Measurements from ENCODE around the gene LHPP. TPM values are rescaled to one million over a fixed set of nuclear protein-coding genes. Genes with fewer than 3 reads are reported as not detected.

Gene LHPP
- total RNA-seq, 1 donor from 2014 or later = 18.8 TPM

DNA sequence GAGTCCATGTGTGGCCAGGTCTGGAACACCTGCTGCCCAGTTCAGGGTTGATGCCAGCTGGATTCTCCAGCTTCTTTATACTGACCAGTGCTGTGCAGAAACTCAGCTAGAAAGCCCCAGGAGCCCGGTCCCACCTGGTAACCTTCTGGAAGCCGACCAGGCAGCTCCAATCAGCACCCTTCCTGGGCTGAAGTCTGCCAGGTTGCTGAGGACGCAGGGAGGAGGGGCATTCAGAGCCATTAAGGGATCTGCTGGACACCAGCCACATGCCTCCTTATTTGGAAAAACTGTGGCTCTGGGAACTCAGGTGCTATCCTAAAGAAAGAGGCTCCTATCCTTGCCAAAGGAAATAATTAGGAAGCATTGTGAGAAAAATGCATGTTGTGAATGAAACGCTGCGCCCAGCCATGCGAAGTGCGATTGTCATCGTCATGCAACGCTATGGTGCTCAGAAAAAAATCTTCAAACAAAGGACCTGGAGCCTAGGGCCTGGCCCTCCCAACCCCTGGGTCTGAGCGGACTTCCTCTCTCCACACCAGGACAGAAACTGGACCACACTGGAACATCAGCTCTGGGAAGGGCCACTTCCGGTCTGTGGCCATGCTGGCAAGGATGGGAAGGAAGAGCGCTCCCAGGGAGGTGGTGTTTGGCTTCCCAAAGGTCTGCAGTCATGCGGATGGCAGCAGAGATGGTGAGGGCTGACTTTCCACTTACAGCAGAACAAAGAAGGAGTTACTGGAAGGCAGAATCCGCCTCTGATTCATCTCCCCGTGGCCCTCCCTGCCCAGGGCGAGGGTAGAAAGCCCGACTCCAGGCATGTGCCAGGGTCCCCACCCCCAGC is 192.4 kb downstream of the LHPP start:
- no peak for DNase-seq (ENCODE audit: extremely low spot score, unreplicated experiment)
- Mint-ChIP-seq H3K4me1 (ENCODE audit: unreplicated experiment) (peaks cover 3% of the 10 kb centered on the region), H3K9me3 (ENCODE audit: unreplicated experiment) (no peaks in the 10 kb centered on the region)

DNA sequence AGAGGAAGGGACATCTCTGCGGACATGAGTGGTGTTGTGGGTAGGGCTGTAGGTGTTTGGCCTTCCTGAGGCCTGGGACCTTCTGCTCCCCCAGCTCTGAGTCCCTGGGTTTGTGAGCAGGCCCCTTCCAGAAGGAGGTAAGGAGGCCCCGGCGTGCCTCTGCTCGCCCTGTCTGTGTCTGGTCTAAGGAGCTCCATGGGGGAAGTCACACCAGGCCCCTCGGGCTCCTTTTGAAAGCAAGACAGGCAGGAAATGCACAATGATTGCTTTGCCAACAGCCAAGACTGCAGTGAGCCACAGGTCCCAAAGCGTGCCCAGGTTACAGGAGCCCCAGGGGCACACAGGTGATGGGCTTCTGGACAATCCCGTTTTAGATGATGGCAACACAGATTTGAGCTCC is 193.1 kb downstream of the LHPP start:
- Mint-ChIP-seq H3K9me3 (ENCODE audit: unreplicated experiment) (no peaks in the 10 kb centered on the region), H3K4me3 (ENCODE audit: unreplicated experiment) (no peak overlapping the region), H3K36me3 (ENCODE audit: unreplicated experiment) (no peaks in the 10 kb centered on the region), H3K4me1 (ENCODE audit: unreplicated experiment) (peaks cover 2% of the 10 kb centered on the region), H3K27ac (ENCODE audit: unreplicated experiment) (no peak overlapping the region), H3K27me3 (ENCODE audit: unreplicated experiment) (no peaks in the 10 kb centered on the region)
- TF ChIP-seq, protein P1, sequence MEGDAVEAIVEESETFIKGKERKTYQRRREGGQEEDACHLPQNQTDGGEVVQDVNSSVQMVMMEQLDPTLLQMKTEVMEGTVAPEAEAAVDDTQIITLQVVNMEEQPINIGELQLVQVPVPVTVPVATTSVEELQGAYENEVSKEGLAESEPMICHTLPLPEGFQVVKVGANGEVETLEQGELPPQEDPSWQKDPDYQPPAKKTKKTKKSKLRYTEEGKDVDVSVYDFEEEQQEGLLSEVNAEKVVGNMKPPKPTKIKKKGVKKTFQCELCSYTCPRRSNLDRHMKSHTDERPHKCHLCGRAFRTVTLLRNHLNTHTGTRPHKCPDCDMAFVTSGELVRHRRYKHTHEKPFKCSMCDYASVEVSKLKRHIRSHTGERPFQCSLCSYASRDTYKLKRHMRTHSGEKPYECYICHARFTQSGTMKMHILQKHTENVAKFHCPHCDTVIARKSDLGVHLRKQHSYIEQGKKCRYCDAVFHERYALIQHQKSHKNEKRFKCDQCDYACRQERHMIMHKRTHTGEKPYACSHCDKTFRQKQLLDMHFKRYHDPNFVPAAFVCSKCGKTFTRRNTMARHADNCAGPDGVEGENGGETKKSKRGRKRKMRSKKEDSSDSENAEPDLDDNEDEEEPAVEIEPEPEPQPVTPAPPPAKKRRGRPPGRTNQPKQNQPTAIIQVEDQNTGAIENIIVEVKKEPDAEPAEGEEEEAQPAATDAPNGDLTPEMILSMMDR (IDR thresholded peaks at IDR 0.05) = no peak
- no peak for DNase-seq (ENCODE audit: extremely low spot score, unreplicated experiment)

More for the DNA sequence above, 192.4 kb downstream of the LHPP start:
- H3K27me3 Mint-ChIP-seq (ENCODE audit: unreplicated experiment) = no peaks in the 10 kb centered on the region
- no peak overlapping the region for H3K4me3 Mint-ChIP-seq (ENCODE audit: unreplicated experiment)
- no peak overlapping the region for H3K27ac Mint-ChIP-seq (ENCODE audit: unreplicated experiment)
- H3K36me3 Mint-ChIP-seq (ENCODE audit: unreplicated experiment) = no peaks in the 10 kb centered on the region
- TF ChIP-seq, protein P1 (IDR thresholded peaks at IDR 0.05) = no peak

DNA sequence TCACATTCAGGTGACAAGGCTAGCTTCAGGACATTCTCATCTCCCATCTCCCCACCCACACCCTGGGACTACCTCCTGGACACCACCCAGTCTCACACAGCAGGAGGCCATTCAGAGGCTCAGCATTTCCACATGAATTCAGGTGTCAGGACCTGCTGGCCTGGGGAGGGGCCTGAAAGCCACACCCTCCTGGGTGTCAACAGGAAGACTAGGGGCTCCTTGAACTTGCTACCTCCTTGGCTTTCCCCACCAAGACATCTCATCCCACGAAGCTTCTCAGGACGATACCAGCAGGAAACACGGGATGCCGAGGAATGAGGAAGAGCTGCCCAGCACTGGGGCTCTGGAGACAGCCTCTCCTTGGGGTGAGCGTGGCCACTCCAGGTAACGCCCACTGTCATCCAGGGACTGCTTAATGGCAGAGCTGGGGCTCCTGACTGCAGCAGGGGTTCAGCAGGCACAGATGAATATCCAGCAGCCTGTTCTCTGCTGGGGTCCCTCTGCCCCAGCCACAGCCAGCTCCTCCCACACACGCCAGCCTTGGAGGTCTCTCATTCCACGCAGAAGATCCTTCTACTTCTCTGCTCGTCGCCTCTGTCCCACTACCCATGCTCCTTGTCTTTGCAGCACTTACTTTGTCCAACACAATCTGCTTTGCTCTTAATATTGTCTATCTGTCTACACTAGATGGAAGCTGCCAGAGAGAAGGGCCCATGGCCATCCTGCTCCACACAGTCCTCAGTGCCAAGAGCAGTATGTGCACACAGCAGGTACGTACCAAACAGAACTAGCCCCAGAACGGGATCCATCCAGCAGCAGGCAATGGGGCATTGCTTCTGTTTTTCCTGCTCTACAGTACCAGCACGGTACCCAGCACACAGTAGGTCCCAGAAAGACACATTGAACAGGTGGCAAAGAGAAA is 193.8 kb downstream of the LHPP start:
- TF ChIP-seq, protein P1 (IDR thresholded peaks at IDR 0.05) = no peak
- H3K9me3 Mint-ChIP-seq (ENCODE audit: unreplicated experiment) = no peaks in the 10 kb centered on the region
- peaks cover 2% of the 10 kb centered on the region for H3K4me1 Mint-ChIP-seq (ENCODE audit: unreplicated experiment)
- H3K27ac Mint-ChIP-seq (ENCODE audit: unreplicated experiment) = no peak overlapping the region
- H3K27me3 Mint-ChIP-seq (ENCODE audit: unreplicated experiment) = no peaks in the 10 kb centered on the region
- no peak overlapping the region for H3K4me3 Mint-ChIP-seq (ENCODE audit: unreplicated experiment)
- DNase-seq (ENCODE audit: extremely low spot score, unreplicated experiment) = no peak
- H3K36me3 Mint-ChIP-seq (ENCODE audit: unreplicated experiment) = peaks cover 3% of the 10 kb centered on the region

DNA sequence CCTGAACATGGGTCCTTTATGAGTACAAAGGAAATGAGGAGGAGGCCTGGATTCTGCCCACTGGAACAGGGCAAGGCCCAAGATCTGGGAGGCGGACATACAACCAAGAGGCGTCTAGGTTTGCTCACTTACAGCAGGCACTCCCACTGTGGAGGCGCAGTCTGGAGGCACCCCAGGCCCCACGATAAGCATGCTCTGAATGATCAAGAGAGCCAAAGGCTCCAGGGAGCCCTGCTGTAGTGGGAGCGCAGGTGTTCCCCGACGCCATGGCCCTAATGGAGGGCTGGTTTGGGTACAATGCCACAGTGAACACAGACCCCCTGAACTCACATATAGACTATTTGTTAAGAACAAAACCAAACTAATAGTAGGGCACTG is 194.5 kb downstream of the LHPP start:
- Mint-ChIP-seq H3K36me3 (ENCODE audit: unreplicated experiment) (peaks cover 3% of the 10 kb centered on the region), H3K4me1 (ENCODE audit: unreplicated experiment) (peaks cover 2% of the 10 kb centered on the region), H3K27ac (ENCODE audit: unreplicated experiment) (no peak overlapping the region), H3K9me3 (ENCODE audit: unreplicated experiment) (no peaks in the 10 kb centered on the region), H3K27me3 (ENCODE audit: unreplicated experiment) (no peaks in the 10 kb centered on the region), H3K4me3 (ENCODE audit: unreplicated experiment) (no peak overlapping the region)
- no peak for DNase-seq (ENCODE audit: extremely low spot score, unreplicated experiment)
- TF ChIP-seq, protein P1 (IDR thresholded peaks at IDR 0.05) = no peak

DNA sequence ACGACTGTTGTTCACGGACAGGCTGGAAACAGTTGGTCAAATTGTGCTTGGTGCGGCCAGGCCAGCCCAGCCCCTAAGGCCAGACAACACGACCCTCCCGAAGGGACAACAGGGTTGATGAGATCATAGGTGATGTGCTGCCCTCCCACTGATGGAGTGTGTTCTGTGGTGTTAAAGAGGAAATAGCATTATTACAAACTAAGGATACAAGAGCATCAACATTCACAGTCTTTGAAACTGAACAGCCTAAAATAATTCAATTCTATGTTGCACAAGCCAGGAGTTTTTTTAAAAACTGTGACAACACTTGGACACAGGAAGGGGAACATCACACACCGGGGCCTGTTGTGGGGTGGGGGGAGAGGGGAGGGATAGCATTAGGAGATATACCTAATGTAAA is 194.9 kb downstream of the LHPP start:
- no peaks in the 10 kb centered on the region for H3K9me3 Mint-ChIP-seq (ENCODE audit: unreplicated experiment)
- DNase-seq (ENCODE audit: extremely low spot score, unreplicated experiment) = no peak
- no peaks in the 10 kb centered on the region for H3K27me3 Mint-ChIP-seq (ENCODE audit: unreplicated experiment)
- H3K27ac Mint-ChIP-seq (ENCODE audit: unreplicated experiment) = no peak overlapping the region
- no peak overlapping the region for H3K4me3 Mint-ChIP-seq (ENCODE audit: unreplicated experiment)
- H3K36me3 Mint-ChIP-seq (ENCODE audit: unreplicated experiment) = peaks cover 3% of the 10 kb centered on the region
- H3K4me1 Mint-ChIP-seq (ENCODE audit: unreplicated experiment) = peaks cover 2% of the 10 kb centered on the region
- TF ChIP-seq, protein P1 (IDR thresholded peaks at IDR 0.05) = no peak

Data from osteocyte (in vitro differentiated cells).